ENCODE results near the gene USH1C. TPM values are rescaled to one million over a fixed set of nuclear protein-coding genes. Genes with fewer than 3 reads are reported as not detected.

Gene USH1C
- total RNA-seq, 1 experiment from 2014 or later = 1.0 TPM

DNA sequence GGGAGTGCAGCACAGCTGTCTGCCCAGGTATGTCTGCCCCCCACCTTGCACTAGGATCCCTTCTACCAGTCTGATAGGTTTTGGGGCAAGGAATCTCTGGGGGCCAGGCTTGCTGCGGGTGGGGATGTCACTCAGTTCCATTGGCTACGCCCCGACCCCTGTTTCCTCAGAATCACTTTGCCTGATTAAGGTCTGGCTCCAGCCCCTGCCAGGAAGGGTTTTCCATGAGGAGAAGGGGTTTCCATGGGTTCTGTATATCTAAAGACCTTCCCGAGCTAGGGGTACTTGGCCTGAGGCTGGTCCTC lies 16.8 kb upstream of the USH1C start:
- TF ChIP-seq, protein P1, sequence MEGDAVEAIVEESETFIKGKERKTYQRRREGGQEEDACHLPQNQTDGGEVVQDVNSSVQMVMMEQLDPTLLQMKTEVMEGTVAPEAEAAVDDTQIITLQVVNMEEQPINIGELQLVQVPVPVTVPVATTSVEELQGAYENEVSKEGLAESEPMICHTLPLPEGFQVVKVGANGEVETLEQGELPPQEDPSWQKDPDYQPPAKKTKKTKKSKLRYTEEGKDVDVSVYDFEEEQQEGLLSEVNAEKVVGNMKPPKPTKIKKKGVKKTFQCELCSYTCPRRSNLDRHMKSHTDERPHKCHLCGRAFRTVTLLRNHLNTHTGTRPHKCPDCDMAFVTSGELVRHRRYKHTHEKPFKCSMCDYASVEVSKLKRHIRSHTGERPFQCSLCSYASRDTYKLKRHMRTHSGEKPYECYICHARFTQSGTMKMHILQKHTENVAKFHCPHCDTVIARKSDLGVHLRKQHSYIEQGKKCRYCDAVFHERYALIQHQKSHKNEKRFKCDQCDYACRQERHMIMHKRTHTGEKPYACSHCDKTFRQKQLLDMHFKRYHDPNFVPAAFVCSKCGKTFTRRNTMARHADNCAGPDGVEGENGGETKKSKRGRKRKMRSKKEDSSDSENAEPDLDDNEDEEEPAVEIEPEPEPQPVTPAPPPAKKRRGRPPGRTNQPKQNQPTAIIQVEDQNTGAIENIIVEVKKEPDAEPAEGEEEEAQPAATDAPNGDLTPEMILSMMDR (conservative IDR thresholded peaks at IDR 0.05) = no peak
- no peaks in the 10 kb centered on the region for H3K9me3 Mint-ChIP-seq
- Histone ChIP-seq H3K56ac (ENCODE audit: insufficient read length, low read depth, low read length) (no peak overlapping the region), H2AK5ac (ENCODE audit: insufficient read length, low read length) (no peak overlapping the region), H3K14ac (ENCODE audit: insufficient read depth, low read length) (no peak overlapping the region; the same call in 1 of the 2 replicates), H4K91ac (ENCODE audit: insufficient read length, low read depth, low read length) (no peak overlapping the region), H3K79me2 (ENCODE audit: insufficient read depth, low read length) (no peaks in the 10 kb centered on the region), H3T11ph (ENCODE audit: low read length) (no peak overlapping the region), H4K20me1 (ENCODE audit: control insufficient read depth, insufficient read depth, insufficient read length) (no peaks in the 10 kb centered on the region), H4K5ac (ENCODE audit: insufficient read length, low read depth, low read length) (no peak overlapping the region), H3K23ac (ENCODE audit: insufficient read length, low read depth, low read length) (no peak overlapping the region), H2BK5ac (ENCODE audit: insufficient read length, low read length) (no peak overlapping the region), H2BK15ac (ENCODE audit: low read depth, low read length) (no peak overlapping the region), H3K23me2 (ENCODE audit: insufficient read length, low read depth, low read length, poor library complexity, severe bottlenecking) (no peaks in the 10 kb centered on the region), H3K4me2 (ENCODE audit: insufficient read depth, insufficient read length, low read length) (no peak overlapping the region), H2BK20ac (ENCODE audit: low read depth, low read length, poor library complexity, severe bottlenecking) (no peak overlapping the region), H3K9ac (ENCODE audit: extremely low read depth, insufficient read length, low read length) (no peak overlapping the region), H3K27me3 (ENCODE audit: insufficient read depth, low read length) (no peaks in the 10 kb centered on the region), H3K18ac (ENCODE audit: insufficient read length, low read depth, low read length) (no peak overlapping the region), H2BK12ac (ENCODE audit: insufficient read length, low read depth, low read length) (no peak overlapping the region), H3K9me3 (ENCODE audit: control insufficient read depth, low read depth, low read length) (no peaks in the 10 kb centered on the region), H2AFZ (ENCODE audit: low read length) (no peak overlapping the region), H2BK120ac (ENCODE audit: low read depth, low read length, poor library complexity, severe bottlenecking) (no peak overlapping the region), H3K27ac (ENCODE audit: insufficient read length, low read depth, low read length) (no peak overlapping the region), H3K79me1 (ENCODE audit: insufficient read depth, low read depth, low read length, poor library complexity, severe bottlenecking) (no peaks in the 10 kb centered on the region), H4K8ac (replicated peaks; ENCODE audit: insufficient read length, low read depth, low read length) (no peak overlapping the region), H3K4ac (ENCODE audit: low read depth, low read length) (no peak overlapping the region), H3K4me1 (ENCODE audit: insufficient read depth, low read length) (no peaks in the 10 kb centered on the region)
- no peak for DNase-seq
- no CpG with 5 or more reads among the region's 4 CpGs for WGBS (ENCODE audit: extremely low coverage, insufficient read length, low lambda C conversion rate)
- H3K27ac Mint-ChIP-seq = no peak overlapping the region
- H3K27me3 Mint-ChIP-seq (ENCODE audit: low read depth) = peaks cover 15% of the 10 kb centered on the region
- no peaks in the 10 kb centered on the region for H3K36me3 Mint-ChIP-seq (ENCODE audit: insufficient read depth in 1 of 3, low read depth in 3 of 3)
- no peak overlapping the region for H3K4me3 Mint-ChIP-seq
- H3K4me1 Mint-ChIP-seq = peaks cover 0 to 3% of the 10 kb centered on the region in 2 experiments; a peak in 1 of 4 replicates
